Fibroblast of the aortic adventitia (primary cell): ENCODE measurements around the gene SCAPER. TPM values are rescaled to one million over a fixed set of nuclear protein-coding genes. Genes with fewer than 3 reads are reported as not detected.
A peak's percentile ranks its signal among the peaks of the same experiment; 100 is the strongest.

Experiments
- DNase-seq: peaks from one replicate; pipeline ENCODE4 v3.0.0-alpha.2; 2010; ENCODE audit warnings: low read depth
- H3K4me3 ChIP-seq: 2 replicates; pipeline ENCODE4 v1.5.1; 2011; ENCODE audit warnings: low read depth, mild to moderate bottlenecking, control low read depth, low read length, moderate library complexity
- total RNA-seq: library from RNA; depleted of rRNA; stranded (reverse); fragments of >200 nt; gene quantifications from 2 replicates; pipeline ENCODE4 v1.2.3, GENCODE V29; 2012; ENCODE audit warnings: low replicate concordance
- TF ChIP-seq, protein P1 (sequence below): IDR thresholded peaks from 2 replicates; pipeline ENCODE4 v1.5.1; 2011; ENCODE audit warnings: mild to moderate bottlenecking, low read length, control low read depth, inconsistent platforms; ENCODE audit not compliant: insufficient read depth

SCAPER gene
- total RNA-seq, 1 donor = 16.3 TPM

DNA sequence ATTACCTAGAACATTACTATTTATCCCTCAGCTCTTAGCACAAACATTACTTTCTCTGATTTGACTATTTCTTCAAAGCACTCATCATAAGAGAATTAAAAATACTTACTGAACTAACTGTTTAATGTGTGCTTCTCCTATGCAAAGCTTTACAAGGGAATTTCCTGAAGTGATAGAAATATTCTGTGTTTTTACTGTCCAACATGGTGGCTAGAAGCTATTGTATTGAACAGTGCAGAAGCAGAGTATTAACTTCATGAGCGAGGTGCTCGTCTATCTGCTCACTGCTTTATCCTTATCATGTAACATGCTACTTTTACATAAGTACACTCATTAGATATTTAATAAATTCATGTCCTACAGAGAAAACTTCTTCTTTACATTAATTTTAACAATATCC lies 329.5 kb downstream of the SCAPER start:
- TF ChIP-seq, protein P1, sequence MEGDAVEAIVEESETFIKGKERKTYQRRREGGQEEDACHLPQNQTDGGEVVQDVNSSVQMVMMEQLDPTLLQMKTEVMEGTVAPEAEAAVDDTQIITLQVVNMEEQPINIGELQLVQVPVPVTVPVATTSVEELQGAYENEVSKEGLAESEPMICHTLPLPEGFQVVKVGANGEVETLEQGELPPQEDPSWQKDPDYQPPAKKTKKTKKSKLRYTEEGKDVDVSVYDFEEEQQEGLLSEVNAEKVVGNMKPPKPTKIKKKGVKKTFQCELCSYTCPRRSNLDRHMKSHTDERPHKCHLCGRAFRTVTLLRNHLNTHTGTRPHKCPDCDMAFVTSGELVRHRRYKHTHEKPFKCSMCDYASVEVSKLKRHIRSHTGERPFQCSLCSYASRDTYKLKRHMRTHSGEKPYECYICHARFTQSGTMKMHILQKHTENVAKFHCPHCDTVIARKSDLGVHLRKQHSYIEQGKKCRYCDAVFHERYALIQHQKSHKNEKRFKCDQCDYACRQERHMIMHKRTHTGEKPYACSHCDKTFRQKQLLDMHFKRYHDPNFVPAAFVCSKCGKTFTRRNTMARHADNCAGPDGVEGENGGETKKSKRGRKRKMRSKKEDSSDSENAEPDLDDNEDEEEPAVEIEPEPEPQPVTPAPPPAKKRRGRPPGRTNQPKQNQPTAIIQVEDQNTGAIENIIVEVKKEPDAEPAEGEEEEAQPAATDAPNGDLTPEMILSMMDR = no peak

DNA sequence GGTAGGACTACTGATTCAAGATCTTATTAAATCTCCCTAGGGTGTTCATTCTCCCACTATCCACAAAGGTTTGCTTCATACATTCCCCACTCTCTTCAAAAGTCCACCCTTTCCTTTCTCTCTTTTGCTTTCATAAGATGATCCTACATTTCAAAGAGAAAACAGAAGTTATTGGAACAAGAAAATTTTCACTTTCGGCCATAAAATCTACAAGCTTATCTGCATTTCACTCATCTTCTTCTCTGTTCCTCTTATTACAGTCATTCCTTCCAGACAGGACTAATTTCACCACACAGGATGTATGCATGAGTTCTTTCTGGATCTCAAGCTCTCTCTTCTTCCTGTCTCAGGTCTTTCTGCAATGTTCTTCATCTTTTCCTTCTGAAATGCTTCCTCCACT lies 329.9 kb downstream of the SCAPER start:
- TF ChIP-seq, protein P1 = no peak

More for the DNA sequence above, 329.5 kb downstream of the SCAPER start:
- no peak for DNase-seq
- H3K4me3 ChIP-seq = no peak overlapping the region

DNA sequence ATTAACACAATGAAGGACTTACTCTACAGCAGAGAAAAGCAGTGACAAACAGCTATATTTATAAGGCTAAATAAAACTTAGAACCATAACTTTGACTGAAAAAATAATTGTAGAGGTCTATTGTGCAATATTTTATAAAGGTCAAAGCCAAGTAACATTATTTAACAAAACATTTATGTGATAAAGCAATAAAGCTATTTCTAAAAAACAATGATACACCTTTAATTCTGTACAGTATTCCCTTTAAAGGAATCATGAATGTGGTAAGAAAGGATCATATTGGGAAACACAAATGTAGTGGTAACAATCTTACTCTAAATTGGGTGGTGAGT lies 332.2 kb downstream of the SCAPER start:
- DNase-seq = no peak
- H3K4me3 ChIP-seq = no peak overlapping the region
- TF ChIP-seq, protein P1 = no peak

More for the DNA sequence above, 329.9 kb downstream of the SCAPER start:
- DNase-seq = no peak
- H3K4me3 ChIP-seq = no peak overlapping the region

DNA sequence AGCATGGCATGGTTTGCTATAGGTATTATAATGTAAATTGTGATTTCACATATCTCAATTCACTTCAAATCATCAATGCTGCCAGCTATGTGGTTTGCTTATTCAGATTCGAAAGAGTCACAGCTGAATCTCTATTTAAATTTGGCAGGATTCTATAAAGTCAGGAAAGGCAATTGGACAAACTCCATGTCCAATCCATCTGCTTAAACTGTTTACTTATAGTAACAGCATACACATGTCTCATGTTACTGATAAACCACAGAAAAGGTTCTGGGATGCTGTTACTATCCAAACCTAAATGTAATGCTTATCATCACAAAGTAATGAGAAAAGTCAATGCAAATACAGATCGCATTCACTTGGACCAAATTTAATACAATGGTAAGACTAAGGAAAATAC lies 338.9 kb downstream of the SCAPER start:
- DNase-seq = peak; percentile 28
- TF ChIP-seq, protein P1 = no peak
- no peak overlapping the region for H3K4me3 ChIP-seq

DNA sequence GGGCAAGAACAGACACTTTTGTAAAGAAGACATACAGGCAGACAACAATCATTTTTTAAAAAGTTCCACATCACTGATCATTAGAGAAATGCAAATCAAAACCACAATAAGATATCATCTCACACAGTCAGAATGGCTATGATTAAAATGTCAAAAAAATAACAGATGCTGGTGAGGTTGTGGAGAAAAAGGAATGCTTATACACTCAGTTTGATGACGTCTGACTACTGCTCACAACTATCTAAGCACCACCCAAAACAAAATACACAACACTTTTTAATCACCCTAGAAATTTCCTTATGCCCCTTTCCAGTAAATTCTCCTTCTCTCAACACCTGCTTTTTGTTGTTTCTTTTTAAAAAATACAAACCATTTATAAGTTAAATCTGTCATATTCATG lies 339.8 kb downstream of the SCAPER start:
- TF ChIP-seq, protein P1 = no peak
- DNase-seq = no peak
- no peak overlapping the region for H3K4me3 ChIP-seq

DNA sequence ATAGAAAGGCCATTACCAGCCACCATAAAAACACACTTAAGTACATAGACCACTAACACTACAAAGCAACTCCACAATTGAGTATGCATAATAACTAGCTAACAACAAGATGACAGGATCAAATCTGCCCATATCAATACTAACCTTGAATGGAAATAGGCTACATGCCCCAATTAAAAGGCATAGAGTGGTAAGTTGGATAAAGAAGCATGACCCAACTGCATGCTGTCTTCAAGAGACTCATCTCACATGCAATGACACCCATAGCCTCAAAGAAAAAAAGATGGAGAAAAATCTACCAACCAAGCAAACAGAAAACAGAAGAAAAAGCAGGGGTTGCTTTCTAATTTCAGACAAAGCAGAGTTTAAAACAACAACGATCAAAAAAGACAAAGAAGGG lies 349.9 kb downstream of the SCAPER start:
- no peak for DNase-seq
- TF ChIP-seq, protein P1 = no peak
- H3K4me3 ChIP-seq = no peak overlapping the region

DNA sequence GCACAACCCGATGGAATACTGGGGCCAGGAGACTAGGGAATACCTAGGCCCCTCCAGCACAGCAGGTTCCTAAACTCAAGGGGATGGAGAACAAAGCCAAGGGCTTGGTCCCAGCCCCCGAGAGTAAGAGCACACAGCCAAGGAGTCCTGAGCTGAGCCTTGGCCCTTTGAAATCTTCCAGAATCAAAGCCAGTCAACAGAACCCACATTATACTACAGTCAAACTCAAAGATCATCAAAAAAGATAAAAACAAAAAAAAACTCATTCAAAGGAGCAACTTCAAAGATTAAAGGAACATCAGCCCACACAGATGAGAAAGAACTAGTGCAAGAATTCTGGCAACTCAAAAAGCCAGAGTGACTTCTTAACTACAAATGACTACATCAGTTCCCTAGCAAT lies 351.6 kb downstream of the SCAPER start:
- no peak overlapping the region for H3K4me3 ChIP-seq
- DNase-seq = no peak
- TF ChIP-seq, protein P1 = no peak
